Activated T-helper 1 cell treated with anti-CD3 and anti-CD28 coated beads, Interleukin-12 subunit alpha, Interleukin-12 subunit beta, Interleukin-2, Interleukin-4 antibody, amounts not matched to agents 30 ng/mL and 10 ng/mL and 1 ng/mL, durations not matched to agents 14 hours and 24 hours and 36 hours (primary cell): ENCODE results near the gene CRIP2. TPM values are rescaled to one million over a fixed set of nuclear protein-coding genes. Genes with fewer than 3 reads are reported as not detected.

Experiments
- DNase-seq: peaks from one replicate; pipeline ENCODE4 v3.0.0; 2021; ENCODE audit warnings: low spot score
- H3K27ac Mint-ChIP-seq: one replicate; pipeline ENCODE4 v1.8.0; 2021; ENCODE audit warnings: mild to moderate bottlenecking, mixed read lengths
- H3K27me3 Mint-ChIP-seq: one replicate; pipeline ENCODE4 v1.8.0; 2022; ENCODE audit warnings: mild to moderate bottlenecking, moderate library complexity, mixed read lengths; ENCODE audit not compliant: insufficient read depth
- H3K36me3 Mint-ChIP-seq: one replicate; pipeline ENCODE4 v1.8.0; 2021; ENCODE audit warnings: low read depth, mixed read lengths
- H3K4me1 Mint-ChIP-seq: one replicate; pipeline ENCODE4 v1.8.0; 2021; ENCODE audit warnings: low read depth, mixed read lengths
- H3K4me3 Mint-ChIP-seq: one replicate; pipeline ENCODE4 v1.8.0; 2021; ENCODE audit warnings: mild to moderate bottlenecking, moderate library complexity, mixed read lengths
- H3K9me3 Mint-ChIP-seq: one replicate; pipeline ENCODE4 v1.8.0; 2021; ENCODE audit warnings: mixed read lengths
- intact Hi-C: fragments of 100-400 bp; cut with micrococcal nuclease; formaldehyde crosslinking; loops from one replicate; pipeline ENCODE4 v1.15.1; 2024
- total RNA-seq: library from RNA; stranded (reverse); gene quantifications from 2 replicates; pipeline ENCODE4 v1.2.3, GENCODE V29; 2022

Gene CRIP2
- total RNA-seq = not detected in 2 replicates

GRCh38 chr14:105474483-105475268, at the start of gene CRIP2:
CRIP2 (plus strand) TSS chr14:105474821; CDS start chr14:105474863, 42 bp downstream.
- DNase-seq = peak; percentile 37
- Mint-ChIP-seq H3K27me3 (peaks cover 9% of the 10 kb centered on the region), H3K36me3 (peaks cover 4% of the 10 kb centered on the region), H3K27ac (no peak within 1 kb of the TSS), H3K4me3 (peak within 1 kb of the TSS; percentile 53), H3K9me3 (no peaks in the 10 kb centered on the region), H3K4me1 (no peaks in the 10 kb centered on the region)
- intact Hi-C loops = loop anchor here (2.0 kb wide), 1 partner anchor 16 kb away; the partner anchor contains the start of gene TEDC1

- no peak for DNase-seq
- Mint-ChIP-seq H3K4me3 (no peak overlapping the region), H3K27ac (no peak overlapping the region), H3K36me3 (peaks cover 18% of the 10 kb centered on the region), H3K4me1 (peaks cover 5% of the 10 kb centered on the region), H3K9me3 (no peaks in the 10 kb centered on the region), H3K27me3 (no peaks in the 10 kb centered on the region)
- intact Hi-C loops = no loop called here
Observed at GRCh38 chr14:105424861-105425260, 49.8 kb upstream of the CRIP2 start.

GRCh38 chr14:105425823-105426247, 48.8 kb upstream of the CRIP2 start:
- intact Hi-C loops = no loop called here

GRCh38 chr14:105426416-105427130, 48.0 kb upstream of the CRIP2 start:
- Mint-ChIP-seq H3K27ac (no peak overlapping the region), H3K4me1 (peaks cover 5% of the 10 kb centered on the region), H3K4me3 (no peak overlapping the region), H3K9me3 (no peaks in the 10 kb centered on the region), H3K36me3 (peaks cover 23% of the 10 kb centered on the region), H3K27me3 (no peaks in the 10 kb centered on the region)
- DNase-seq = no peak
- intact Hi-C loops = no loop called here

More at GRCh38 chr14:105425823-105426247, 48.8 kb upstream of the CRIP2 start:
- Mint-ChIP-seq H3K27me3 (no peaks in the 10 kb centered on the region), H3K4me1 (peaks cover 5% of the 10 kb centered on the region), H3K36me3 (peaks cover 23% of the 10 kb centered on the region), H3K27ac (no peak overlapping the region), H3K4me3 (no peak overlapping the region), H3K9me3 (no peaks in the 10 kb centered on the region)
- no peak for DNase-seq

- Mint-ChIP-seq H3K9me3 (no peaks in the 10 kb centered on the region), H3K27ac (no peak overlapping the region), H3K36me3 (peaks cover 20% of the 10 kb centered on the region), H3K27me3 (no peaks in the 10 kb centered on the region), H3K4me1 (no peaks in the 10 kb centered on the region), H3K4me3 (no peak overlapping the region)
- DNase-seq = no peak
- intact Hi-C loops = no loop called here
Observed at GRCh38 chr14:105427412-105427811, 47.2 kb upstream of the CRIP2 start.

DNA sequence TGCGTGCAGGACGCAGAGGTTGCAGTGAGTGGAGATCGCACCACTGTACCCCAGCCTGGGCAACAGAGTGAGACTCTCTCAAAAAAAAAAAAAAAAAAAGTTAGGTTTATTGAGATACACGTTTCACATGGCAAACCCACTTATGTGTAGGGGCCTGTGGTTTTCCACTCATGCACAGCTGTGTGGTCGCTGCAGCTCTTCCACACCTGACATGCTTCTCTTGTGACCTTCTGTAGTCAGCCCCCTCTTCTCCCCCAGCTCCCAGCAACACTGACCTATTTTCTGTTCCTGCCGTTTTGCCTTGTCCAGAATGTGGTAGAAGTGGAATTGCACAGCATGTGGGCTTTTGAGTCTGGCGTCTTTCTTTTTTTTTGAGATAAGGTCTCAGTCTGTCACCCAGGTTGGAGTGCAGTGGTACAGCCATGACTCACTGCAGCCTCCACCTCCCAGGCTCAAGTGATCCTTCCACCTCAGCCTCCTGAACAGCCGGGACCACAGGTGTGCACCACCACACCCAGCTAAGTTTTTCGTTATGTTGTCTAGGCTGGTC, 46.6 kb upstream of the CRIP2 start:
- no peak for DNase-seq
- peaks cover 15% of the 10 kb centered on the region for H3K36me3 Mint-ChIP-seq

DNA sequence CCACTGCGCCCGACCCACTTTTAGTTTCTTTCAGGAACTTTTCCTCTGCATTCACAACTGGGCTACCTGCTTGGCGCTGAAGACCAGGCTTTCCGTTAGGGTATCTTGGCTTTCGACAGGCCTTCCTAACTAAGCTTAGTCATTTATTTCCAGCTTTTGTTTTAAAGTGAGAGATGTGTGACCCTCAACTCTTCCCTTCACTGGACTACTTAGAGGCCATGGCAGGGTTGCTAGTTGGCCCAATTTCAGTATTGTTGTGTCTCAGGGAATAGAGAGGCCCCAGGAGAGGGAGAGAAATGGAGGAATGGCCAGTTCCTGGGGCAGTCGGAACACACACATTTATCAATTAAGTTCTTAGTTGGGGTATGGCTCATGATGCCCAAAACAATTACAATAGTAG, 44.6 kb upstream of the CRIP2 start:
- DNase-seq = no peak
- H3K27me3 Mint-ChIP-seq = no peaks in the 10 kb centered on the region
- no peak overlapping the region for H3K27ac Mint-ChIP-seq
- no peaks in the 10 kb centered on the region for H3K4me1 Mint-ChIP-seq
- intact Hi-C loops = no loop called here
- H3K9me3 Mint-ChIP-seq = no peaks in the 10 kb centered on the region
- H3K36me3 Mint-ChIP-seq = peaks cover 15% of the 10 kb centered on the region
- H3K4me3 Mint-ChIP-seq = no peak overlapping the region

More for the DNA sequence above, 46.6 kb upstream of the CRIP2 start:
- Mint-ChIP-seq H3K4me1 (no peaks in the 10 kb centered on the region), H3K27me3 (no peaks in the 10 kb centered on the region), H3K4me3 (no peak overlapping the region), H3K9me3 (no peaks in the 10 kb centered on the region), H3K27ac (no peak overlapping the region)
- intact Hi-C loops = no loop called here

DNA sequence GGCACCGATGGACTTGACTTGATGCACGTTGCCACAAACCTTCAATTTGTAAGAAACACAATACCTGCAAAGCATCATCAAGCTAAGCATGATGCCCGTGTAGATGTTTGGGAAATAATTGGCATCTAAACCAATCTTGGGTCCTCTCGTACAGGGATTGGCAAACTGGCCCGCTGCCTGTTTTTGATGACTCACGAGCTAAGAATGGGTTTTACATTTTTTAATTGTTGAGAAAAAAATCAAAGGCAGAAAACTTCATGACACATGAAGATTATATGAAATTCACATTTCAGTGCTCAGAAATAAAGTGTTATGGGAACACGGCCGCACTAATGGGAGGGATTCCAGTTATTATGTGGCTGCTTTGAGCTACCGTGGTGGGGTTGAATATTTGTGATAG, 44.1 kb upstream of the CRIP2 start:
- Mint-ChIP-seq H3K27ac (no peak overlapping the region), H3K4me3 (no peak overlapping the region), H3K27me3 (no peaks in the 10 kb centered on the region), H3K36me3 (peaks cover 15% of the 10 kb centered on the region), H3K9me3 (no peaks in the 10 kb centered on the region), H3K4me1 (no peaks in the 10 kb centered on the region)
- no peak for DNase-seq
- intact Hi-C loops = no loop called here

DNA sequence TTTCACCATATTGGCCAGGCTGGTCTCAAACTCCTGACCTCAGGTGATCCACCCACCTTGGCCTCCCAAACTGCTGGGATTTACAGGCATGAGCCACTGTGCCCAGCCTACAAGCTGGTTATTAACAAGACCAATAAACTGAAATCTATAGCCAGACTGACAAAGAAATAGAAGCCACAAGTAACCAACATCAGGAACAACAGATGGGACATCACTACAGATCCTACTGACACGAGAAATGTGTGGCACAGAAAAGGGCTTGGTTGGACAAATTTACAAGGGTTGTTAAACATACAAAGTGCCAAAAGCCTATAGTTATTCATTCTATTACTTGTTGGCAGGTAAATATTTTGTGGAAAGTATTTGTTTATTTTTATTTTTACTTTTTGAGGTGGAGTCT, 43.4 kb upstream of the CRIP2 start:
- no peak overlapping the region for H3K27ac Mint-ChIP-seq
- peaks cover 17% of the 10 kb centered on the region for H3K36me3 Mint-ChIP-seq
- no peaks in the 10 kb centered on the region for H3K4me1 Mint-ChIP-seq
- intact Hi-C loops = no loop called here
- DNase-seq = no peak
- no peaks in the 10 kb centered on the region for H3K27me3 Mint-ChIP-seq
- H3K4me3 Mint-ChIP-seq = no peak overlapping the region
- no peaks in the 10 kb centered on the region for H3K9me3 Mint-ChIP-seq

DNA sequence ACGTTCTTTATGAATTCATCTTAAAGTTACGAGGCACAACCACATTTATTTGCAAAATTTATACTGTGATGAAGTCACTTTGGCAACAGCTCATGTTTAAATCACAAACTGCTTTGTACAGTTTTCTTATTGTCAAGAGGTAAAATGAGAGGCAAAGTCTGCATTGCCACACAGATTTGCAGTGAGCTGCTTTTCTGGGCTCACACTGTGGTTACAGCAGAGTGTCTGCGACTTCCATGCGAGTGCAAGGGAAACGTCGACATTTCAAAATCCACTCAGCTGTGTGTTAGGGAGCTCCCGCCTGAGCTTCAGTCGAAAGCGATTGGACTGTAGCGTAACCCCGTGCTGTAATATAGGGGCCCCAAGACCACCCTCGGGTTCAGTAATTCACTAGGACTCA, 42.0 kb upstream of the CRIP2 start:
- DNase-seq = no peak
- H3K4me3 Mint-ChIP-seq = no peak overlapping the region
- no peaks in the 10 kb centered on the region for H3K4me1 Mint-ChIP-seq
- intact Hi-C loops = no loop called here
- H3K27me3 Mint-ChIP-seq = no peaks in the 10 kb centered on the region
- no peaks in the 10 kb centered on the region for H3K9me3 Mint-ChIP-seq
- H3K36me3 Mint-ChIP-seq = peaks cover 12% of the 10 kb centered on the region
- no peak overlapping the region for H3K27ac Mint-ChIP-seq

- H3K9me3 Mint-ChIP-seq = no peaks in the 10 kb centered on the region
- intact Hi-C loops = no loop called here
- no peaks in the 10 kb centered on the region for H3K27me3 Mint-ChIP-seq
- no peaks in the 10 kb centered on the region for H3K4me1 Mint-ChIP-seq
- no peak overlapping the region for H3K4me3 Mint-ChIP-seq
- no peak for DNase-seq
- H3K36me3 Mint-ChIP-seq = peaks cover 12% of the 10 kb centered on the region
- no peak overlapping the region for H3K27ac Mint-ChIP-seq
Observed at GRCh38 chr14:105433161-105433605, 41.4 kb upstream of the CRIP2 start.

DNA sequence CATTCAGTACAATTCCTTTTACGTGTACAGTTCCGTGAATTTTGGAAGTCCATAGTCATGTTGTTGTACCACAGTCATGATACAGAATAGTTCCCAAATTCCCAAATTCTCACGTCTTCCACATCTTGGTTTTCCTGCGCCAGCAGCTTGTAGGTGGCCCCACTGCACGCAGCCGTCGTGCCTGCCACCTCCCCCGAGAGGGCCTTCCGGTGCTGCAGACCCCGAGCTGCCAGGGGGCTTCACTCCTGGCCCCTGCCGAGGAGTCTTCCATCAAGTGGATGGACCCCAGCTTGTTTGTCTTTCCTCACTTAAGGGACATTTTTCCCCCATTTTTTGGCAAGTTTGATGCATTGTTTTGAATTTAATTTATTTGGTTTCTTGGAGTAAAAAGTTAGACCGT, 38.2 kb upstream of the CRIP2 start:
- Mint-ChIP-seq H3K27ac (no peak overlapping the region), H3K4me1 (no peaks in the 10 kb centered on the region), H3K36me3 (peaks cover 8% of the 10 kb centered on the region), H3K9me3 (no peaks in the 10 kb centered on the region), H3K4me3 (no peak overlapping the region), H3K27me3 (no peaks in the 10 kb centered on the region)
- intact Hi-C loops = no loop called here
- DNase-seq = no peak
